ENCODE measurements around the gene KLHDC8A. TPM values are rescaled to one million over a fixed set of nuclear protein-coding genes. Genes with fewer than 3 reads are reported as not detected.
A peak's percentile ranks its signal among the peaks of the same experiment; 100 is the strongest.

Gene KLHDC8A
- total and polyA plus RNA-seq, 2 of the 13 experiments (the other 11 are each of a cell fraction or from before 2014, with no cell fraction given) = not detected

DNA sequence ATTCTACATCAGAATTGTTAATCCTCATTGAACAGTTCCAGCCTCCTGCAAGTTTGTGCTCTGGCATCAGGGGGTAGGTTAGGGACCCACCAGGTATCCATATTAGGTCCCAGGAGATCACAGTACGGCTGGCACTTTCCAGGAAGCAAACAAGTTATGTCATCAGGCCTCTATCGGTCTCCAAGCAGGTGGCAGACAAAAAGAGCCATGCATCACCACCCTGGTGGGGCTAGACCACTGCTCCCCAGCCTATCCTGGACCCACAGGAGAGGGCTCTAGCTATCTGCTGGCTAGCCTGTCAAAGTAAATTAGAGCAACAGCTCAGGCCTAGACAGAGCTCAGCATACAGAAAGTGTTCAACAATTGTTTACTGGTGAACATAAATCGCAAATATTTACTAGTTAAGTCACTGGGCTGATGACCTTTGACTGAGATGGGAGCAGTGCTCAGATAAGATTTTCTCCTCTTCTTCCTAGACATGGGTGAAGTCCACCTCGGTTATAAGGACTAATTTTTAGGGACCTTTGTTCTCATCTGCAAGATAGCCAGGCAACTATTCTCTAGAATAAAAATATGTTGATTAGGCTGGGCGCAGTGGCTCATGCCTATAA, 41.6 kb downstream of the KLHDC8A start:
- intact Hi-C loops (cut with micrococcal nuclease; ENCODE audit: unreplicated experiment) (loop anchor here (5.0 kb wide), 1 partner anchor 193 kb away; the partner anchor contains the start of gene RBBP5), in situ Hi-C loops (cut with HindIII; ENCODE audit: extremely low pct_ligation_motif_present, low pct_unique_long_range_greater_than_20kb) (no loop called here)
- no peak overlapping the region for H3K27ac ChIP-seq (ENCODE audit: extremely low read length, insufficient read depth, low read length)
- H3K27me3 ChIP-seq (ENCODE audit: control insufficient read depth in 1 of 2, insufficient read depth in 2 of 2, low read length in 2 of 2) = no peaks in the 10 kb centered on the region; a peak in 1 of 5 replicates
- ChIA-PET POLR2A (no interaction called here), CTCF (ENCODE audit: low intra/inter-chr PET ratio, low total read pairs) (no interaction called here)
- H3K9ac ChIP-seq (ENCODE audit: insufficient read depth, low read depth, low read length) = no peak overlapping the region
- H3K9me3 ChIP-seq (ENCODE audit: low read length) = no peaks in the 10 kb centered on the region
- H3K36me3 ChIP-seq (replicated peaks in 1 of 2; ENCODE audit: control insufficient read depth in 1 of 2, insufficient read depth in 2 of 2, low read length in 2 of 2) = peaks cover 9 to 17% of the 10 kb centered on the region in 2 experiments; a peak in 3 of 5 replicates
- H2AFZ ChIP-seq (ENCODE audit: low read length) = no peak overlapping the region
- ATAC-seq = no peak
- peaks cover 24% of the 10 kb centered on the region for H3K79me2 ChIP-seq (ENCODE audit: insufficient read depth, low read length)
- H3K4me3 ChIP-seq (replicated peaks in 1 of 3; ENCODE audit: insufficient read depth in 1 of 3, low read depth in 2 of 3, low read length in 3 of 3) = no peak overlapping the region
- H4K20me1 ChIP-seq (ENCODE audit: insufficient read depth, low read length) = no peaks in the 10 kb centered on the region; the same call in 1 of the 2 replicates
- FAIRE-seq = peak; percentile 47
- BruUV-seq (replicated peaks) = no TSS peak
- TF ChIP-seq, protein P1, sequence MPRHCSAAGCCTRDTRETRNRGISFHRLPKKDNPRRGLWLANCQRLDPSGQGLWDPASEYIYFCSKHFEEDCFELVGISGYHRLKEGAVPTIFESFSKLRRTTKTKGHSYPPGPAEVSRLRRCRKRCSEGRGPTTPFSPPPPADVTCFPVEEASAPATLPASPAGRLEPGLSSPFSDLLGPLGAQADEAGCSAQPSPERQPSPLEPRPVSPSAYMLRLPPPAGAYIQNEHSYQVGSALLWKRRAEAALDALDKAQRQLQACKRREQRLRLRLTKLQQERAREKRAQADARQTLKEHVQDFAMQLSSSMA (CRISPR knock-in tag; IDR thresholded peaks at IDR 0.05) = no peak
- TF ChIP-seq, protein P2, sequence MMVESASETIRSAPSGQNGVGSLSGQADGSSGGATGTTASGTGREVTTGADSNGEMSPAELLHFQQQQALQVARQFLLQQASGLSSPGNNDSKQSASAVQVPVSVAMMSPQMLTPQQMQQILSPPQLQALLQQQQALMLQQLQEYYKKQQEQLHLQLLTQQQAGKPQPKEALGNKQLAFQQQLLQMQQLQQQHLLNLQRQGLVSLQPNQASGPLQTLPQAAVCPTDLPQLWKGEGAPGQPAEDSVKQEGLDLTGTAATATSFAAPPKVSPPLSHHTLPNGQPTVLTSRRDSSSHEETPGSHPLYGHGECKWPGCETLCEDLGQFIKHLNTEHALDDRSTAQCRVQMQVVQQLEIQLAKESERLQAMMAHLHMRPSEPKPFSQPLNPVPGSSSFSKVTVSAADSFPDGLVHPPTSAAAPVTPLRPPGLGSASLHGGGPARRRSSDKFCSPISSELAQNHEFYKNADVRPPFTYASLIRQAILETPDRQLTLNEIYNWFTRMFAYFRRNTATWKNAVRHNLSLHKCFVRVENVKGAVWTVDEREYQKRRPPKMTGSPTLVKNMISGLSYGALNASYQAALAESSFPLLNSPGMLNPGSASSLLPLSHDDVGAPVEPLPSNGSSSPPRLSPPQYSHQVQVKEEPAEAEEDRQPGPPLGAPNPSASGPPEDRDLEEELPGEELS (CRISPR knock-in tag; IDR thresholded peaks at IDR 0.05) = peak; percentile 59
- TF ChIP-seq, protein P3, sequence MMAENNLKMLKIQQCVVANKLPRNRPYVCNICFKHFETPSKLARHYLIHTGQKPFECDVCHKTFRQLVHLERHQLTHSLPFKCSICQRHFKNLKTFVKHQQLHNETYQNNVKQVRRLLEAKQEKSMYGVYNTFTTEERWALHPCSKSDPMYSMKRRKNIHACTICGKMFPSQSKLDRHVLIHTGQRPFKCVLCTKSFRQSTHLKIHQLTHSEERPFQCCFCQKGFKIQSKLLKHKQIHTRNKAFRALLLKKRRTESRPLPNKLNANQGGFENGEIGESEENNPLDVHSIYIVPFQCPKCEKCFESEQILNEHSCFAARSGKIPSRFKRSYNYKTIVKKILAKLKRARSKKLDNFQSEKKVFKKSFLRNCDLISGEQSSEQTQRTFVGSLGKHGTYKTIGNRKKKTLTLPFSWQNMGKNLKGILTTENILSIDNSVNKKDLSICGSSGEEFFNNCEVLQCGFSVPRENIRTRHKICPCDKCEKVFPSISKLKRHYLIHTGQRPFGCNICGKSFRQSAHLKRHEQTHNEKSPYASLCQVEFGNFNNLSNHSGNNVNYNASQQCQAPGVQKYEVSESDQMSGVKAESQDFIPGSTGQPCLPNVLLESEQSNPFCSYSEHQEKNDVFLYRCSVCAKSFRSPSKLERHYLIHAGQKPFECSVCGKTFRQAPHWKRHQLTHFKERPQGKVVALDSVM (CRISPR knock-in tag; IDR thresholded peaks at IDR 0.05) = no peak
- TF ChIP-seq ZNF264 (CRISPR knock-in tag; IDR thresholded peaks at IDR 0.05) (no peak), ARNTL (CRISPR knock-in tag; IDR thresholded peaks at IDR 0.05) (no peak), ZNF841 (CRISPR knock-in tag; IDR thresholded peaks at IDR 0.05; ENCODE audit: borderline replicate concordance) (no peak), FOXP1 (IDR thresholded peaks at IDR 0.05) (no peak), FOXP1 (CRISPR knock-in tag; IDR thresholded peaks at IDR 0.05) (peak; percentile 59; the same call in 1 of the 2 replicates), NR2F1 (CRISPR knock-in tag; IDR thresholded peaks at IDR 0.05) (no peak), ZBTB20 (CRISPR knock-in tag; IDR thresholded peaks at IDR 0.05; ENCODE audit: borderline replicate concordance, low read depth) (peak; percentile 50; the same call in 1 of the 2 replicates), RARA (CRISPR knock-in tag; IDR thresholded peaks at IDR 0.05) (peak; percentile 30), BCL6 (CRISPR knock-in tag; IDR thresholded peaks at IDR 0.05) (peak; percentile 81)
- TF ChIP-seq, protein P4, sequence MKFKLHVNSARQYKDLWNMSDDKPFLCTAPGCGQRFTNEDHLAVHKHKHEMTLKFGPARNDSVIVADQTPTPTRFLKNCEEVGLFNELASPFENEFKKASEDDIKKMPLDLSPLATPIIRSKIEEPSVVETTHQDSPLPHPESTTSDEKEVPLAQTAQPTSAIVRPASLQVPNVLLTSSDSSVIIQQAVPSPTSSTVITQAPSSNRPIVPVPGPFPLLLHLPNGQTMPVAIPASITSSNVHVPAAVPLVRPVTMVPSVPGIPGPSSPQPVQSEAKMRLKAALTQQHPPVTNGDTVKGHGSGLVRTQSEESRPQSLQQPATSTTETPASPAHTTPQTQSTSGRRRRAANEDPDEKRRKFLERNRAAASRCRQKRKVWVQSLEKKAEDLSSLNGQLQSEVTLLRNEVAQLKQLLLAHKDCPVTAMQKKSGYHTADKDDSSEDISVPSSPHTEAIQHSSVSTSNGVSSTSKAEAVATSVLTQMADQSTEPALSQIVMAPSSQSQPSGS (CRISPR knock-in tag; IDR thresholded peaks at IDR 0.05) = no peak
- TF ChIP-seq, protein P5, sequence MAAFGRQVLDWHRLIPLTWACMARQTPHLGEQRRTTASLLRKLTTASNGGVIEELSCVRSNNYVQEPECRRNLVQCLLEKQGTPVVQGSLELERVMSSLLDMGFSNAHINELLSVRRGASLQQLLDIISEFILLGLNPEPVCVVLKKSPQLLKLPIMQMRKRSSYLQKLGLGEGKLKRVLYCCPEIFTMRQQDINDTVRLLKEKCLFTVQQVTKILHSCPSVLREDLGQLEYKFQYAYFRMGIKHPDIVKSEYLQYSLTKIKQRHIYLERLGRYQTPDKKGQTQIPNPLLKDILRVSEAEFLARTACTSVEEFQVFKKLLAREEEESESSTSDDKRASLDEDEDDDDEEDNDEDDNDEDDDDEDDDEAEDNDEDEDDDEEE (CRISPR knock-in tag; IDR thresholded peaks at IDR 0.05) = no peak
- TF ChIP-seq, protein P6, sequence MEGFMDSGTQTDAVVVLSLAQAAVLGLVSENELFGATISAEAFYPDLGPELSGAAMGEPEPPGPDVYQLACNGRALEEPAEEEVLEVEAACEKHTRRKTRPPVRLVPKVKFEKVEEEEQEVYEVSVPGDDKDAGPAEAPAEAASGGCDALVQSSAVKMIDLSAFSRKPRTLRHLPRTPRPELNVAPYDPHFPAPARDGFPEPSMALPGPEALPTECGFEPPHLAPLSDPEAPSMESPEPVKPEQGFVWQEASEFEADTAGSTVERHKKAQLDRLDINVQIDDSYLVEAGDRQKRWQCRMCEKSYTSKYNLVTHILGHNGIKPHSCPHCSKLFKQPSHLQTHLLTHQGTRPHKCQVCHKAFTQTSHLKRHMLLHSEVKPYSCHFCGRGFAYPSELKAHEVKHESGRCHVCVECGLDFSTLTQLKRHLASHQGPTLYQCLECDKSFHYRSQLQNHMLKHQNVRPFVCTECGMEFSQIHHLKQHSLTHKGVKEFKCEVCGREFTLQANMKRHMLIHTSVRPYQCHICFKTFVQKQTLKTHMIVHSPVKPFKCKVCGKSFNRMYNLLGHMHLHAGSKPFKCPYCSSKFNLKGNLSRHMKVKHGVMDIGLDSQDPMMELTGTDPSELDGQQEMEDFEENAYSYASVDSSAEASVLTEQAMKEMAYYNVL (CRISPR knock-in tag; IDR thresholded peaks at IDR 0.05; ENCODE audit: borderline replicate concordance) = no peak
- 45% methylated on average over 4 of the region's 5 CpGs for WGBS (ENCODE audit: low lambda C conversion rate)
- H3K4me2 ChIP-seq (ENCODE audit: low read depth, low read length) = peak overlapping the region; percentile 1; the same call in 1 of the 2 replicates
- DNase-seq (ENCODE audit: low spot score) = no peak
- H3K4me1 ChIP-seq (ENCODE audit: insufficient read depth, low read length) = peaks cover 70% of the 10 kb centered on the region

Measured in HepG2 (cell line).